HG03175 (cell line): ENCODE measurements around the gene ATG3.
"Not testable (repeated sequence)": the region's sequence is repeated elsewhere in the genome, so short reads cannot be mapped to it uniquely, and the experiment has no call there.

ENCODE experiments used
- ATAC-seq: cut with Tn5 transposase; IDR thresholded peaks from one replicate; pipeline ENCODE4 v1.9.1; 2021; ENCODE audit warnings: mild to moderate bottlenecking, moderate library complexity; ENCODE audit not compliant: unreplicated experiment

The ATG3 gene

GRCh38 chr3:112561484-112561733, 353 bp downstream of the ATG3 start:
- peak; percentile 41 for ATAC-seq

DNA sequence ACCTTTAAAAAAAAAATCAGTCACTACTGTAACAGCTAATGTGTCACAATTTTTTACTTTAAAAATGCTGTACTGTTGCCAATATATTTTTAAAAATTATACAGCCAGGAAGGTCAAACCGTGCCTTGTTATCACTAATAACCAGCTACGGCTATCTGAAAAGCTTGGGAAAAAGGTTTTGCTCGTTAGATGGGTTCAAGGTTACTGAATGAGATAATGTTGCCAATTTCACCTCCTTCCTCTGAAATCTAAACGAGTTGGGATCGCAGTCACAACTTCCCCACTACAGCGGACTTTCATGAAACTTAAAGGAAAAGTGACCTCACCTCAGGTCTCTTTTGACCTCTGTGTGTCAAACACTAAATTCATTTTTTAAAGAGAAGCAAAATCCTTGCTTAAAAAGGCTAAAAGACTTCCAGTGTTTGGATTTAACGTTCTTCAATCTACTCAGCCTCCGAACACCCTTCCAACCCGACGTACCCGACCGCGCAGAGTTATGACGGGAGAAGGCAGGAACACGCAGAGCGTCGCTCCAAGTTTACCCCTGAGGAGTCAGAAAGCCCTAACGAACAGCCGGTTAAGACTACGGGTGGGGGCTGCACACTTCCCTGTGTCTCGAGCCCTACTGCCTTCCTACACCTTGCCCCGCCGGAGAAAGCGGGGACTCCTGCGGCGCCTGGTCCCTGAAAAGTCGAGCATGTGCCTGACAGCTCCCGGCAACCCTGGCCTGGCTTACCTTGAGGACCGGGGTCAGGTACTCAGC, 860 bp downstream of the ATG3 start:
- peak; percentile 28 for ATAC-seq

DNA sequence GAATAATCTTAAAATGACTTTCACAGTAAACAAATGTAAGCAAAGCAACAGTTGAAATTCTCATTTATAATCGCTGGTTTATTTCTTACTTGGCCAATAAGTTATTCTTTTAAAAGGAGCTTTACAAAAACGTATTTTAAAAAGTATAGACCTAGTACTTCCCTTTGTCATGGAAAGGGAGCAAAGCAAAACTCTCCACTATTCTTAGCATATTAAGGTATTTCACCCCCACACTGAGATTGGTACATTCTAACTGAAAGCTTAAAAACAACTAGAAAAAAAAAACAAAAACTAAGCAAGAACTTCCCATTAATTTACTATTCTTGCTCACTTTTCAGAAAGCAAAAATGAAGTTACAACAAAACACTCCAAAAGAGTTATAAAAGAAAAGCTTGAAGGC, 1.5 kb downstream of the ATG3 start:
- ATAC-seq = no peak

DNA sequence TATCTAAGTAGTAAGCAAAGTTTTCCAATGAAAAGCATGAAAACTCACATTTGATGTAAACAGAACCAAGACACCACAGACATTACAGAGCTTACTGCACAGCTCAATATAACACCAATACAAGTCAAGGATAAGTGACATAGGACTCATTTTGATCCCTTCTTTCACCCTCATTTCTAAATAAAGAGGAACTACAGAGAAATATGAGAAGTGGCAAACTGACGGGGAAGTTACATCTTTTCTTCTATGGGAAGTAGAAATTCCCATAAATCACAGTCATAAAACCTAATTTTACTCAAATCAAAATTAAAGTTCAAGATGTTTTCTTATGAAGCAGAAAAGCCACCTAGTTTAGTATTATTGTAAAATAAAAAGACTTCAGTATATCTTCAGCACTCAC, 3.8 kb downstream of the ATG3 start:
- ATAC-seq = no peak

DNA sequence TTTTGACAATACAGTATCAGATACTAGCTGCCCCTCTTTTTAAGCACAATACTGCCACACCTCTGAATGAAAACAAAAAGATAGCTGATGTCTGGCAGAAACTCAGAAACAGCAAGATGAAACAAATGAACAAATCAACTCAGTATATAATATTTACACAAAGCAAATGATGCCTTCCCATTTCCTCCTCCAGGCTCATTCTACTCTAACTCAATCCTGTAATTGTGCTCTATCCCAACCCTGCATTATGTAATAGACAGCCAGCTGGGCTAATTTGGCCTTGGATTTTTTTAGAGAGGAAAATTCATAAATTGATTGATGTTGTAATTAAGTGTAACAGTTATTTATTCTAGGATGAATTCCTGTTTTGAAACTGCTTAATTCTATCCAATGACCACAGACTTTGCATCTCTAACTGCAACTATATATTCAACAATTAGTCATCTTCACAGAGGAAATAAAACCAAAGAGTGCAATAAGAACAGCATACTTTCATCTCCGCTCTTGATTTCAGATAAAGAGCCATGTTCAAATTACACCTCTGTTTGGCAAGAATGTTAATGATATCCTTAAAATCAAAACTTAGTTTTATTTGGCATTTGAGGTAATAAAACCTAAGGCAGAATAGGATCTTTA, 6.1 kb downstream of the ATG3 start:
- ATAC-seq = no peak

DNA sequence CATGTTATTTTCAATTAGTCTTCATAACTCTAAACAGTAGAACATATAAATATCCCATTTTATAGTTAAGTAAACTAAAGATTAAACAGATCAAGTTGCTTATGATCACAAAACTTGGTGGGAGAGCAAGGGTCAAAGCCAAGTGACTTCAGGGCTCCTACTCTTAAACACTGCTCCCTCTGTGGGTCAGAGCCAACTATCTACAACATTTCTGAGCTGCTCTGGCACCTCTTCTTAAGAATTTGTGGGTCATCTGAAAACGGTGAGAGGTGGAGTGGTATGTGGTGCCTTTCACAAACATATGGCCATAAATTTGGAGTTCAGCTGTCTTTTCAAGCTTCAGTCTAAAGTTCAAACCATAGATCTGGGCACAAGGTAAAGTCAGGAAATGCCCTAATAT, 10.9 kb downstream of the ATG3 start:
- no peak for ATAC-seq

- ATAC-seq = no peak
These were observed 15.5 kb downstream of the ATG3 start for GRCh38 chr3:112546216-112546759.

DNA sequence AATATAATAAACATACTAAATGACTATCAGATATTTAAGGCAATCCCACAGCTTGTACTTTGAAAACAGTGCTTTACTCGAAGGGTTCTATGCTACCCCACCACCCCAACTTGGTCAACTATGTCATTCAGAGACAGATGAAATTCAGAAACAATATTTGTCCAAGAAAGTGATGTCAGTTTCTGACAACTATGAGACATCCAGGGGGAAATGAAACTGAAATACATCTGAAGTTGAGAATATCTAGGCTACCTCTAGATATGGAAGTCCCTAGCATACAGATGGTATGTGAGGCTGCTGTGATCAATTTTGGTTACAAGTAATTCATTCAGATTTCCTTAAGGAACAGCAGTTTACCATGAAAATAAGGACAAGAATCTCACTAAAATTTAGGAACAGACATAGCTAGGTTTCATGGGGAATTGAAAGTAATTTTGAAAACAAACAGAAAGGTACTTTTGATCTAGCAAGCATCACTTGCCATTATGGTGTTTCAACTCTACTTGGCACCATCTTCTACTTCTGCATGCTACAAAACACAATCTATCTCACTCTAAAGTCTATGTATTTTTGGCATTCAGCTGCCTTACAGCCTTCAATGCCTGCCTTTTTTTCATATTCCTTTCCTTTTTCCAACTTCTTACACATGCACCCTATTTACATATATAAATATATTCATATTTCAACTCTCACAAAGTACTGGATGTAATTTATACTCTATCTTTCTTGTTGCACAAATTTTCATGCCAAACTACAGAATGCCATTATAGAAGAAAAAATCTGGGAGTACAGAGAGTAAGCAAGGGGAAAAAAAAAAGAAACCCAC, 21.7 kb downstream of the ATG3 start:
- ATAC-seq = peak; percentile 95

- no peak for ATAC-seq
These were observed 30.4 kb downstream of the ATG3 start for GRCh38 chr3:112531358-112531781.

DNA sequence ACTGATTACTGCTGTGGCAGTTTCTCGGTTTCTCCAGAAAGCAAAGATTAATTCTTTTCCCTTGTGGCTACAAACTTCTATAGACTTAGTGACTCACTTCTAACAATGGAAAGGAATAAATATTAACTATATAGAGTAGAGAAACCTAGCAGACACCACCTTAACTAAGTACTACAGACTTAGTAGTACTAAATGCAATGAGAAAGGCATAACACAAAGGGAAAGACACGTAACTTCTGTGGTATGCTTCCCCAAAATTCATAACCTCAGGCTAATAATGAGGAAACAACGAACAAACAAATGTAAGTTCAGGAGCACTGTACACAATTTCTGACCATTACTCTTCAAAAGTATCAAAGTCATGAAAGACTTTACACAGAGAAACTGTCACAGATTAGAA, 31.2 kb downstream of the ATG3 start:
- no peak for ATAC-seq

DNA sequence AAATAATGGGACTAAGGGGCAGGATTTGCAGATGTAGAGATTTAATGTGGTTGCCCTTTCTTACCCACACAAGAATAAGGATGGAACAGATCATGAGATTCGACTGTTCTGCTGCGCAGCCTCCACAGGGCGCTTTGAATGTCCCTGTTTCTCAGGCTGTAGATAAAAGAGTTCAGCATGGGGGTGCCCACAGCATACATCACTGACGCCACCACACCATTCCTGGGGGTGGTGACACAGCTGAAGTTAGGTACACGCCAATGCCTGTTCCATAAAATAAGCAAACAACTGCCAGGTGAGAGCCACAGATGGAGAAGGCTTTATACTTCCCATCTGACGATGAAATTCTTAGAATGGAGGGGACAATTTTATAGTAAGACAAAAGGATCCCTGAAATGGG, 37.6 kb downstream of the ATG3 start:
- ATAC-seq = not testable (repeated sequence)

GRCh38 chr3:112519424-112520001, 42.2 kb downstream of the ATG3 start:
- peak; percentile 47 for ATAC-seq

- ATAC-seq = not testable (repeated sequence)
These were observed 42.8 kb downstream of the ATG3 start for GRCh38 chr3:112518970-112519369.

GRCh38 chr3:112514527-112515128, 47.1 kb downstream of the ATG3 start:
- peak; percentile 100 for ATAC-seq

- ATAC-seq = no peak
These were observed 49.4 kb downstream of the ATG3 start for GRCh38 chr3:112512320-112512719.

- no peak for ATAC-seq
These were observed 52.9 kb downstream of the ATG3 start for GRCh38 chr3:112508860-112509259.

DNA sequence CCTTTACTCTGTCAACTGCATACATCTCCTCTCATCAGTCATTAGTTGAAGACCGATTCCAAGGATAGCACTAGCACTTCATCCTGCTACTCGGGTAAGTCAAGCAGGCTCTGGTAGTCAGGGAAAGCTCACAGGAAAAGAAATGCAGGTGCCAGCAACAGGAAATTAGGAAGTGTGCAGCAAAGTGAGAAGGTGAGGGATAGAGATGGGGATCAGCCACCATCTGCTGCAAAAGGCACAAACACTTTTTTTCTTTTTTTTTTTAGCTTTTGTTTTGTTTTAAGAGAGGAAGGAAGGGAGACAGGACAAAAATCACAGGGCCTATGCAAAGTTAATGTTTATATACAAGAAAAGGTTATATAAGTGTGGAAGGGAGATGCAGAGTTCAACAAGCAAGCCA, 53.5 kb downstream of the ATG3 start:
- ATAC-seq = no peak

GRCh38 chr3:112505907-112506306, 55.9 kb downstream of the ATG3 start:
- no peak for ATAC-seq

- no peak for ATAC-seq
These were observed 57.6 kb downstream of the ATG3 start for GRCh38 chr3:112504123-112504522.

DNA sequence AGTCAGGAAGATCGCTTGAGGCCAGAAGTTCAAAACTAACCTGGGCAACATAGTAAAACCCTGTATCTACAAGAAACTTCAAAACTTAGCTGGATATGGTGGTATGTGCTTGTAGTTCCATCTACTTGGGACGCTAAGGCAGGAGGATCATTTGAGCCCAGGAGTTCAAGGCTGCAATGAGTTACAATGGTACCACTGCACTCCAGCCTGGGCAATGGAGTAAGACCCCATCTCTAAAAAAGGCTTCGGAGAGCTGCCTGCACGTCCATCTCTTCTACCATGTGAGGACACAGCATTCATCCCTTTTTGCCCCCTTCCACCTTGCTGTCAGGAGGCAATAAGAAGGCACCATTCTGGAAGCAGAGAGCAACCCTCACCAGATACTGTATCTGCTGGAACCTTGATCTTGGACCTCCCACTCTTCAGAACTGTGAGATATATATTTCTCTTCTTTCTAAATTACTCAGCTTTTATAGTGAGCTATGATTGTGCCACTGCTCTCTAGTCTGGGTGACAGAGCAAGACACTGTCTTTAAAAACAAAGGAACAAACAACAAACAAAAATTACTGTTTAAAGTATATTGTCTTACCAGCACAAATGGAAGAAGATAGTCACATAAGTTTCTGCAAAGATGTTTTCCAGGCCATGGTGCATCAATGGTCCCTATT, 58.3 kb downstream of the ATG3 start:
- no peak for ATAC-seq
